Heart right ventricle (tissue), 16 donors: ENCODE results near the gene GARS1. TPM values are rescaled to one million over a fixed set of nuclear protein-coding genes. Genes with fewer than 3 reads are reported as not detected.

Experiments used
- ATAC-seq, 8 donors: fragments of 200-7000 bp; cut with Tn5 transposase; one replicate each; pipeline ENCODE4 v1.9.1; 2020; ENCODE audit warnings: mild to moderate bottlenecking in 8 of 8, moderate library complexity in 8 of 8, moderate number of reproducible peaks in 1 of 8
- DNase-seq, 2 donors: peaks; one replicate each; pipeline ENCODE4 v3.0.0-alpha.2; 2020
- H3K27ac ChIP-seq, 10 donors: fragments of 200-600 bp; sonication (generic) in 2 of 10; one replicate each; pipeline versions ENCODE4 v1.5.0 to v1.8.0; 2020 to 2022; ENCODE audit warnings: mild to moderate bottlenecking in 3 of 10
- H3K27me3 ChIP-seq, 7 donors: fragments of 200-600 bp; one replicate each; pipeline ENCODE4 v1.8.0; 2021 to 2022; ENCODE audit warnings: mild to moderate bottlenecking in 2 of 7
- H3K36me3 ChIP-seq, 9 donors: fragments of 200-600 bp; sonication (generic) in 1 of 9; one replicate each; pipeline versions ENCODE4 v1.5.0 to v1.8.0; 2020 to 2022; ENCODE audit warnings: mild to moderate bottlenecking in 2 of 9
- H3K4me1 ChIP-seq, 9 donors: fragments of 200-600 bp; sonication (generic) in 1 of 9; one replicate each; pipeline versions ENCODE4 v1.5.0 to v1.8.0; 2020 to 2022; ENCODE audit warnings: mild to moderate bottlenecking in 4 of 9
- H3K4me3 ChIP-seq, 10 donors: fragments of 200-600 bp; sonication (generic) in 2 of 10; one replicate each; pipeline versions ENCODE4 v1.5.0 to v1.8.0; 2020 to 2022; ENCODE audit warnings: mild to moderate bottlenecking in 7 of 10, moderate library complexity in 2 of 10
- H3K9me3 ChIP-seq, 11 donors: fragments of 200-600 bp in 10 of 11; sonication (generic) in 2 of 11; one replicate each; pipeline versions ENCODE4 v1.5.0 to v1.8.0; 2013 to 2022; ENCODE audit warnings: mild to moderate bottlenecking in 2 of 11, control low read depth in 1 of 11, moderate library complexity in 1 of 11
- CTCF ChIP-seq, 9 donors: fragments of 200-600 bp; sonication (generic) in 2 of 9; IDR thresholded peaks; one replicate each; pipeline versions ENCODE4 v1.5.0 to v1.8.0; 2021 to 2022; ENCODE audit warnings: antibody characterized with exemption in 9 of 9, mild to moderate bottlenecking in 5 of 9, moderate library complexity in 1 of 9
- WGBS, 2 donors: extraction: QIAGEN DNeasy Blood & Tissue Kit; methylation state at CpG; one replicate each; pipeline ENCODE4 v1.1.7; 2013; ENCODE audit warnings: inconsistent platforms in 1 of 2; 5-methylcytosine and 5-hydroxymethylcytosine counted together
- intact Hi-C, 10 donors: fragments of 100-400 bp; cut with DNase I; formaldehyde crosslinking; loops; one replicate each; pipeline versions ENCODE4 v1.11.1 to v1.14.2; 2022
- polyA plus RNA-seq, 2 donors: library from polyadenylated mRNA; stranded (reverse); fragments of 200-250 nt; gene quantifications; one replicate each; pipeline ENCODE4 v1.2.3, GENCODE V29; 2013
- total RNA-seq, 10 donors: library from RNA; stranded (reverse); fragmentation: NEBNext Ultra II Directional in 3 of 10; extraction: Animal tissue kit (Norgen Biotek cat#: 25700) in 3 of 10; gene quantifications; one replicate each; pipeline versions ENCODE4 v1.2.1 to v1.2.4, GENCODE V29; 2021 to 2023
- donor health status: Arrhythmogenic right ventricular cardiomyopathy.
- donor health status: ischemic (EF 13 %, LVEDD 7.1; RV severe dilation, severe dysfunction).
- donor health status: healthy with polysubstance abuse.
- donor health status: DM: no; HTN: yes; CAD: no.
- donor health status: DM: no; HTN: no; CAD: no.
- donor health status: ischemic (EF 25% LVEDD 6.9; RV normal size, moderate dysfunction).
- donor health status: ischemic (EF 25% LVEDD 5.7; RV mildly dilated, moderate dysfunction).
- donor health status: healthy.
- donor health status: DM: yes; HTN: yes; CAD: no.
- donor health status: Ischemic cardiomyopathy.
- donor health status: ischemic (EF 35%, LVEDD 5.7; RV mildly dilated, moderate dysfunction).
- donor health status: nonischemic (EF 11% LVEDD 7.7; RV severe dilation, severe dysfunction).
- donor health status: DM: yes; HTN: yes; CAD: no.
- donor health status: PGD.
- donor health status: ischemic (EF 29% LVEDD 5.4; RV normal size, mild dysfunction).
- donor health status: nonischemic (EF 23%, LVEDD 6.1; RV moderate dilation, normal function).

GARS1 gene
- total and polyA plus RNA-seq, 12 donors: 36.5 to 95.6 (median 41.6) TPM

GRCh38 chr7:30659312-30659711 is 64.6 kb downstream of the GARS1 start:
- no peak for TF ChIP-seq CTCF (IDR thresholded peaks at IDR 0.05)
- Histone ChIP-seq H3K4me1 (no peaks in the 10 kb centered on the region), H3K27ac (no peak overlapping the region)

GRCh38 chr7:30660331-30661255 is 65.9 kb downstream of the GARS1 start:
- no peaks in the 10 kb centered on the region for H3K9me3 ChIP-seq
- DNase-seq (no peak), ATAC-seq (peak in 1 of 8 donors; percentile 18)
- no peak overlapping the region for H3K4me3 ChIP-seq
- no peaks in the 10 kb centered on the region for H3K36me3 ChIP-seq
- no peaks in the 10 kb centered on the region for H3K4me1 ChIP-seq
- TF ChIP-seq CTCF (IDR thresholded peaks at IDR 0.05): no peak
- peaks cover 0 to 22% (median 0%) of the 10 kb centered on the region in 7 donors for H3K27me3 ChIP-seq
- no peak overlapping the region for H3K27ac ChIP-seq
- intact Hi-C loops: no loop called here
- 82 to 86% methylated on average over 16 of the region's 16 CpGs for whole genome bisulfite sequencing, 2 donors

More at GRCh38 chr7:30659312-30659711, 64.6 kb downstream of the GARS1 start:
- DNase-seq (no peak), ATAC-seq (no peak)
- intact Hi-C loops: no loop called here
- Histone ChIP-seq H3K4me3 (no peak overlapping the region), H3K9me3 (no peaks in the 10 kb centered on the region), H3K36me3 (no peaks in the 10 kb centered on the region), H3K27me3 (peaks cover 0 to 13% (median 0%) of the 10 kb centered on the region in 7 donors)
- WGBS, 2 donors: 75 to 77% methylated on average over 3 of the region's 3 CpGs

GRCh38 chr7:30661926-30662325 is 67.2 kb downstream of the GARS1 start:
- Histone ChIP-seq H3K36me3 (no peaks in the 10 kb centered on the region), H3K27me3 (peaks cover 0 to 22% (median 0%) of the 10 kb centered on the region in 7 donors), H3K4me1 (no peaks in the 10 kb centered on the region), H3K27ac (no peak overlapping the region), H3K9me3 (no peaks in the 10 kb centered on the region), H3K4me3 (no peak overlapping the region)
- DNase-seq (no peak), ATAC-seq (no peak)
- 85 to 91% methylated on average over 6 of the region's 6 CpGs for WGBS, 2 donors
- TF ChIP-seq CTCF (IDR thresholded peaks at IDR 0.05): no peak
- intact Hi-C loops: no loop called here

GRCh38 chr7:30662431-30662939 is 67.8 kb downstream of the GARS1 start:
- Histone ChIP-seq H3K27me3 (peaks cover 0 to 22% (median 0%) of the 10 kb centered on the region in 7 donors), H3K36me3 (no peaks in the 10 kb centered on the region), H3K27ac (no peak overlapping the region), H3K4me3 (no peak overlapping the region), H3K9me3 (no peaks in the 10 kb centered on the region), H3K4me1 (no peaks in the 10 kb centered on the region)
- no peak for ATAC-seq
- no peak for DNase-seq
- intact Hi-C loops: no loop called here
- WGBS, 2 donors: 83 to 90% methylated on average over 9 of the region's 9 CpGs
- TF ChIP-seq CTCF (IDR thresholded peaks at IDR 0.05): no peak
